ENCODE results near the gene SLC6A3. TPM values are rescaled to one million over a fixed set of nuclear protein-coding genes. Genes with fewer than 3 reads are reported as not detected.

SLC6A3 gene
- polyA plus RNA-seq, 3 donors, result not detected

DNA sequence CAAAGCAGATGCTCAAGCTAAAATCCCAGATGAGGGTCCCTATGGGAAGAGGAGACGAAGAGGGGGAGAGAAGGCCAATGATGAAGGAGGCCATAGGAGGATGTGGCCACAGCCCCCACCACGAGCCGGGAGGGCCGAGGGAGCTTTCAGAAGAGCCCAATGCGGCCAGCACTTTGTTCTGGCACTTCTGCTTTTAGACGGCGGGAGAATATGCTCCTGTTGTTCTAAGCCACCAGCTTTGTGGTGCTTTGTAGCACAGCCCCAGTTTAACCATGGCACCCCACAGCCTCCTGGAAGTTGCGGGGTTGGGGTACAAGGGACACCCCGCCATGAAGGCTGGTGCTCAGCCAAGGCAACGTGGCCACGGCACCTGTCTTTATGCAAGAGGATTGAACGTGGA lies 45.1 kb upstream of the SLC6A3 start:
- H3K4me3 Mint-ChIP-seq, result peak overlapping the region; percentile 68 to 77
- H4K20me1 ChIP-seq (ENCODE audit: insufficient read depth, low read length), result no peaks in the 10 kb centered on the region
- peak overlapping the region; percentile 65 for H3K4me2 ChIP-seq (replicated peaks; ENCODE audit: extremely low read depth, low read length, poor library complexity, severe bottlenecking)
- no peaks in the 10 kb centered on the region for H3K9me3 ChIP-seq (replicated peaks in 1 of 2; ENCODE audit: control insufficient read depth in 1 of 2, insufficient read depth in 1 of 2, low read length in 2 of 2)
- H3K27me3 ChIP-seq (ENCODE audit: control insufficient read depth in 2 of 2, insufficient read depth in 2 of 2, low read length in 2 of 2), result no peaks in the 10 kb centered on the region
- no peak overlapping the region for H2AFZ ChIP-seq (ENCODE audit: insufficient read depth, low read depth, low read length, poor library complexity, severe bottlenecking)
- peak overlapping the region in 1 of 3 experiments; percentile 53 for H3K4me3 ChIP-seq (replicated peaks in 1 of 3; ENCODE audit: low read depth in 2 of 3, low read length in 3 of 3)
- 25% methylated on average over 7 of the region's 12 CpGs for WGBS (ENCODE audit: insufficient coverage)
- H3K9ac ChIP-seq (ENCODE audit: insufficient read depth, low read length, poor library complexity, severe bottlenecking), result peak overlapping the region; percentile 45
- H3K36me3 ChIP-seq (replicated peaks in 1 of 2; ENCODE audit: control insufficient read depth in 1 of 2, insufficient read depth in 2 of 2, low read length in 2 of 2), result peaks cover 47 to 79% of the 10 kb centered on the region in 2 donors
- H3K9me3 Mint-ChIP-seq, result peaks cover 0 to 3% (median 0%) of the 10 kb centered on the region in 7 donors
- intact Hi-C loops (cut with micrococcal nuclease), result no loop called here
- peaks cover 58% of the 10 kb centered on the region for H3K4me1 Mint-ChIP-seq
- H3K27ac ChIP-seq (ENCODE audit: low read depth in 1 of 2, low read length in 2 of 2), result peak overlapping the region; percentile 70 to 82
- peak overlapping the region; percentile 84 to 96 (median 90) for H3K27ac Mint-ChIP-seq
- H3K4me1 ChIP-seq (ENCODE audit: control insufficient read depth in 1 of 2, insufficient read depth in 2 of 2, low read length in 2 of 2), result peaks cover 46 to 56% of the 10 kb centered on the region in 2 donors
- TF ChIP-seq, protein P1, sequence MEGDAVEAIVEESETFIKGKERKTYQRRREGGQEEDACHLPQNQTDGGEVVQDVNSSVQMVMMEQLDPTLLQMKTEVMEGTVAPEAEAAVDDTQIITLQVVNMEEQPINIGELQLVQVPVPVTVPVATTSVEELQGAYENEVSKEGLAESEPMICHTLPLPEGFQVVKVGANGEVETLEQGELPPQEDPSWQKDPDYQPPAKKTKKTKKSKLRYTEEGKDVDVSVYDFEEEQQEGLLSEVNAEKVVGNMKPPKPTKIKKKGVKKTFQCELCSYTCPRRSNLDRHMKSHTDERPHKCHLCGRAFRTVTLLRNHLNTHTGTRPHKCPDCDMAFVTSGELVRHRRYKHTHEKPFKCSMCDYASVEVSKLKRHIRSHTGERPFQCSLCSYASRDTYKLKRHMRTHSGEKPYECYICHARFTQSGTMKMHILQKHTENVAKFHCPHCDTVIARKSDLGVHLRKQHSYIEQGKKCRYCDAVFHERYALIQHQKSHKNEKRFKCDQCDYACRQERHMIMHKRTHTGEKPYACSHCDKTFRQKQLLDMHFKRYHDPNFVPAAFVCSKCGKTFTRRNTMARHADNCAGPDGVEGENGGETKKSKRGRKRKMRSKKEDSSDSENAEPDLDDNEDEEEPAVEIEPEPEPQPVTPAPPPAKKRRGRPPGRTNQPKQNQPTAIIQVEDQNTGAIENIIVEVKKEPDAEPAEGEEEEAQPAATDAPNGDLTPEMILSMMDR (IDR thresholded peaks at IDR 0.05), result no peak
- peaks cover 31% of the 10 kb centered on the region for H3K79me2 ChIP-seq (ENCODE audit: insufficient read depth, low read length)
- DNase-seq, result peak; percentile 61 to 71 (median 70)
- H3K36me3 Mint-ChIP-seq, result peaks cover 75 to 90% of the 10 kb centered on the region in 2 donors
- peaks cover 0 to 2% (median 2%) of the 10 kb centered on the region in 3 donors for H3K27me3 Mint-ChIP-seq (ENCODE audit: low read depth in 3 of 3)

DNA sequence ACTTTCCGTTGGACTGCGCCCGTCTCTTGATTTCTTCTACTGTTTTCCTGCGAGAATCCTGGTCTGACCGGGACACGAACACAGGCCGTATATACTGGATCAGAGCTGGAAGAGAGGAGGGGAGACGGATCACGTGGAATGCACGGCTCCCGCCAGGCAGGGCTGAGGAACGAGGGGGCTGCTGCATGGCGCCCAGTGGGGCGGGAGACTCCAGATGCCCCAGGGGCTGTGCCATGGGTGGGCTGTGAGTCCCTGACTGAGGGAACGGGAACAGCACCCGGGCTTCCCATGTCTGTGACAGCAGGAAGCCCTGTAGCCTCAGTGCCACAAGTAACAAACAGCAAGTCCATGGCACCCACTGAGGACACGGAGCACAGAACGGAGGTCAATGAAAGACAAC lies 44.5 kb upstream of the SLC6A3 start:
- no peak for DNase-seq
- H4K20me1 ChIP-seq (ENCODE audit: insufficient read depth, low read length), result no peaks in the 10 kb centered on the region
- peak overlapping the region; percentile 45 for H3K9ac ChIP-seq (ENCODE audit: insufficient read depth, low read length, poor library complexity, severe bottlenecking)
- TF ChIP-seq, protein P1 (IDR thresholded peaks at IDR 0.05), result no peak
- H3K36me3 ChIP-seq (replicated peaks in 1 of 2; ENCODE audit: control insufficient read depth in 1 of 2, insufficient read depth in 2 of 2, low read length in 2 of 2), result peaks cover 53 to 86% of the 10 kb centered on the region in 2 donors
- peaks cover 51% of the 10 kb centered on the region for H3K4me1 Mint-ChIP-seq
- no peak overlapping the region for H2AFZ ChIP-seq (ENCODE audit: insufficient read depth, low read depth, low read length, poor library complexity, severe bottlenecking)
- WGBS (ENCODE audit: insufficient coverage), result 94% methylated on average over 18 of the region's 18 CpGs
- H3K27ac Mint-ChIP-seq, result peak overlapping the region; percentile 84 to 96 (median 91)
- peaks cover 39 to 50% of the 10 kb centered on the region in 2 donors for H3K4me1 ChIP-seq (ENCODE audit: control insufficient read depth in 1 of 2, insufficient read depth in 2 of 2, low read length in 2 of 2)
- peak overlapping the region; percentile 70 to 82 for H3K27ac ChIP-seq (ENCODE audit: low read depth in 1 of 2, low read length in 2 of 2)
- peak overlapping the region in 1 of 2 donors; percentile 12 for H3K4me3 Mint-ChIP-seq
- H3K4me2 ChIP-seq (replicated peaks; ENCODE audit: extremely low read depth, low read length, poor library complexity, severe bottlenecking), result peak overlapping the region; percentile 65
- peaks cover 29% of the 10 kb centered on the region for H3K79me2 ChIP-seq (ENCODE audit: insufficient read depth, low read length)
- peaks cover 0 to 2% (median 0%) of the 10 kb centered on the region in 3 donors for H3K27me3 Mint-ChIP-seq (ENCODE audit: low read depth in 3 of 3)
- H3K9me3 ChIP-seq (replicated peaks in 1 of 2; ENCODE audit: control insufficient read depth in 1 of 2, insufficient read depth in 1 of 2, low read length in 2 of 2), result no peaks in the 10 kb centered on the region
- peaks cover 77 to 97% of the 10 kb centered on the region in 2 donors for H3K36me3 Mint-ChIP-seq
- intact Hi-C loops (cut with micrococcal nuclease), result loop anchor here in 1 of 2 donors (1.0 kb wide), 1 partner anchor 10 kb away; no protein-coding TSS in a partner anchor
- H3K27me3 ChIP-seq (ENCODE audit: control insufficient read depth in 2 of 2, insufficient read depth in 2 of 2, low read length in 2 of 2), result no peaks in the 10 kb centered on the region
- peaks cover 0 to 3% (median 0%) of the 10 kb centered on the region in 7 donors for H3K9me3 Mint-ChIP-seq
- H3K4me3 ChIP-seq (replicated peaks in 1 of 3; ENCODE audit: low read depth in 2 of 3, low read length in 3 of 3), result no peak overlapping the region
